HEK293T (cell line): ENCODE results near the gene CALML5.

Source experiments
- ARNT ChIP-seq: fragments of 450-650 bp; IDR thresholded peaks from 2 replicates; pipeline ENCODE4 v1.6.1; 2017; ENCODE audit warnings: mild to moderate bottlenecking
- FOXM1 ChIP-seq: fragments of 450-650 bp; IDR thresholded peaks from 2 replicates; pipeline ENCODE4 v1.6.1; 2017; ENCODE audit warnings: mild to moderate bottlenecking, borderline replicate concordance
- NFRKB ChIP-seq: fragments of 450-650 bp; IDR thresholded peaks from 2 replicates; pipeline ENCODE4 v1.6.1; 2016; ENCODE audit warnings: mild to moderate bottlenecking, moderate library complexity
- SP1 ChIP-seq: fragments of 450-650 bp; IDR thresholded peaks from 2 replicates; pipeline ENCODE4 v1.6.1; 2017
- SUZ12 ChIP-seq: fragments of 450-650 bp; IDR thresholded peaks from 2 replicates; pipeline ENCODE4 v1.6.1; 2016; ENCODE audit warnings: mild to moderate bottlenecking

GRCh38 chr10:5512881-5513612 lies 13.7 kb upstream of the CALML5 start:
- TF ChIP-seq NFRKB (no peak), ARNT (no peak), SUZ12 (no peak), SP1 (no peak), FOXM1 (no peak)
